SK-N-DZ (cell line): Measurements from ENCODE around the gene ALLC.

Experiments used
- DNase-seq: peaks from one replicate; pipeline ENCODE4 v3.0.0-alpha.2; 2015; ENCODE audit warnings: low spot score
- small RNA-seq, 2 experiments: library from RNA; depleted of rRNA; stranded (forward); fragments of <200 nt; gene quantifications; one replicate each; pipeline ENCODE3, GENCODE V24; 2014

Gene ALLC

DNA sequence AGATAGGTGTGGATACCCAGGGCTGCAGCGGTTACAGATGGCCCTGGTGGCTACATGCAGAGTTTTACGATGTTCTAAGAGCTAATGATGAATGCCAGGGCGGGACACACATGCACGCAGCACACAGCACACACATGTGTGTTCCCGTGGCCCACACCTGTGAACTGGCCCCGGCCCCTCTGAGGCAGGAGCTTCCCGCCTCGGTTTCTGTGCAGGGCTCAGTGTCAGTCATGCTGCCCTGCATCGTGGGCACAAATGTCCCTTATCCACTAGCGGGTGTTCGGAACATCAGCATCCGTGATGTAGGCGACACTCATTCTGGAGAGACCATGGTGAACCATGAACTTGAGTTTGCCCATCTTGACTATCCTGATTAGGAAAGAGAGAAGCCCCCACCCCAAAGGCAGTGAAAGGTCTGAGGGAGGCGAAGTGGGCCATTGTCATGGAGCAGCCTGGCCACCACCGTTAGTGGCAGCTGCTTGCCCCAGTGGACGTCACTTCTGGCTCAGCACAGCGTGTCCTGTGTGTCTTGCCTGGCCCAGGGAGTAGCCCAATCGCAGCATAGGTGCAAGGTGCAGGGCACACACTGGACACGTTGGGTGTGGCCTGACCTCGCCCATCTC is 89.1 kb downstream of the ALLC start:
- no peak for DNase-seq

DNA sequence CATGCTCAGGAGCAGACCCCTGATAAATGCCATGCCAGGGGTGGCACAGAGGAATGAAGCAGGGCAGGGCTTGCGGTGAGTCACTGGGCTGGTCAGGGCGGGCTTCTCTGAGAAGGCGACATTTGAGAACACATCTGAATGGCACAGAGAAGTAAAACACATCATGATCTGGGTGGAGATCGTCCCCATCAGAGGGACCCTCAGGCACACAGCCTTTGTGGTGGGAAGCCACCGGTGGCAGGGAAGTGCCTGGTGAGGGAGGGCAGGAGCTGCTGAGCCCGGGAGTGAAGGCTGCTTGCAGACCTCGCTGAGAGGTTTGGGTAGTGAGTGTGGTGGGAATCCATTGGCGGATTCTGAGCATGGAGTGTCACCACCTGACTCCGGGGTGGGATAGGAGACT is 89.8 kb downstream of the ALLC start:
- no peak for DNase-seq

DNA sequence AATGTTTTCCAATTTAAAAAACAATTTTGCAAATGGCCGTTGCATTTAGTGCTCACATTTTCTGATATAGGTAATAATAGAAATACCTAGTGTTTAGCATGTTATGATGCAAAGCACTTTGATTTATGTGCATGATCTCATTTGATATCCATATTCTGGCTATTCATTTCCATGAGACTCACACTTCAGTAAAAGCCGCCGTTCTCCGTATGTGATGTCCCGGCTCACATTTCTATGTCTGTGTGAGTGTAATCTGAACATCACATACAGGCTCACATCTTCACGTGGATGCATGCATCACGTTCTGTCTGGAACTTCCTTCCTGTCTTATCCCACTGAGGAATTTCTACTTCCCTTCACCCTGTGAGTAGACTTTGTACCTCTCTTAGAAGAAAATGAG is 91.2 kb downstream of the ALLC start:
- DNase-seq: no peak

DNA sequence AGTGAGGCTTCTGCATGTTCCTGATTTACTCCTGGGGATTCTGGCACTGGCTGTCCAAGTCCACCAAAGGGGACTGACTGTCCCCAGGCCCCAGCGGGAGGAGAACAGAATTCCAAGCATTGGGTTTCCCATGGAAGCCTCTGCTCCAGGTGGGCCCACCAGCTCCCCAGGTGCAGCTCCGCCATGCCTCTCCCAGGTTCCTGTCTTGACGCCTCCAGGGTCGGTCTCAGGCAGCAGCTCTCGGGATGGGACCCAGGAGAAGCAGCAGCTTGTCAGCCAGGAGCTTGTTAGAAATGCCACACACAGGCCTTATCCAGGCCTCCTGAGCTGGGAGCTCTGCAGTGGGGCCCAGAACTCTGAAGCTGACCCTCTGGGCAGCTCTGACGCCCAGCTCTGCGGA is 93.3 kb downstream of the ALLC start:
- DNase-seq: no peak

DNA sequence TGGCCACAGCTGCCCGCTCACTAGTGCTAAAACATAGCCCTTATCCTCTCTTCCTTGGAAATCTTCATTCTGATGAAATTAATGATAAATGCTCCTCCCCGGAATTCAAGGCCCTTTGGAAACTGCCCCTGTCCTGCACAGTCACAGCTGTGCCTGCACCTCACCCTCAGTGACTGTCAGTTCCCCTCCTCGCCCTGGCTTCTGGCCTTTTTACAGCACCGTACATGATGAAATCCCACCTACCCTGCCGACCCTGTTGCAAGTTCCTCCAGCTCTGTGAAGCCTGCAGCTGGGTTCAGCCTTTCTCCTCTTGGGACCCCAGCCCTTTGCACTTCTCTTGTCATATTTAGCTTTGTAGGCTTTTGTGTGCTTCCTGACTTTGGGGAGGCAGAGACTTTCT is 93.8 kb downstream of the ALLC start:
- DNase-seq: no peak

Small RNA genes lying within 50 kb of the gene (small RNA-seq; reads per million reads assigned to genes)
- 0 to 0.04 reads per million in 2 experiments for gene TMSB4XP2
